Measurements from ENCODE around the gene SUGT1.
"Not testable (repeated sequence)": the region's sequence is repeated elsewhere in the genome, so short reads cannot be mapped to it uniquely, and the experiment has no call there.

The SUGT1 gene

GRCh38 chr13:52670726-52671125 is 18.1 kb downstream of the SUGT1 start:
- no peak for DNase-seq

- DNase-seq = no peak
Measured at GRCh38 chr13:52673465-52673864, 20.8 kb downstream of the SUGT1 start.

GRCh38 chr13:52677823-52678222 is 25.2 kb downstream of the SUGT1 start:
- no peak for DNase-seq

- not testable (repeated sequence) for DNase-seq
Measured at GRCh38 chr13:52685806-52686205, 33.2 kb downstream of the SUGT1 start.

DNA sequence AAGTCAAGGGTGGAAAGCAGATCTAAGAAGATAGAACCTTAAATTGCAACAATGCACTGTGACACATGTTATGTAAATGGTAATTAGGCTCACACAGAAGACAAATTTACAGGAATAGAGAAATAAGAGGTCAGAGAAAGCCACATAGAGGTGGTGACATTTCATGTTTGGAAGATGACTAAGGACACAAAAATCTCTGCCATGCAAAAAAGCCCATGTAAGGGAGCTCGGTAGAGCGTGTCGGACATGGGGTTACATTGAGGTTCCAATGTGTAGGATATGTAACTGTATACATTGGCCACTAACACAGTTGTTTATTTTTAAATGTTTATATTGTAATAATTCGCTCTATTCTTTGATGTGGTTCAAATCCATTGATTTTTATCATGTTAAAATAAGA is 33.7 kb downstream of the SUGT1 start:
- no peak for DNase-seq

DNA sequence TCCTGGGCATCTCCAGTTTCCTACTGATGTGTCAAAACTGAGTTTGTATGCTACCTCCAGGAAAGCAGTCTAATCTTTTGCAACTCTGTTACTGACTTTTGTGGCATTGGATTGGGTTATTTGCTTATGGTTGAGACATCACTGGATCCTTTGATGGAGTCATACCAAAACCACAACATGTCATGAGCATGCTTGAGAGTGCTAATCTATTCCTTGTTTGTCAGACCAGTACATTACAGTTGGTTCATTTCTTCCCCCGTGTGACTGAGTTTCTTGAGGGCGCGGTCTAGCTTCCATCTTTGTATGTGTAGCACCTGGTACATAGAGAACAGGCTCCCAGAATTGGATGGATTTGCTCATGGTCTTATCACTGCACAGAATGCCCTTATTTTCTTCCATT is 43.2 kb downstream of the SUGT1 start:
- peak; percentile 5 for DNase-seq

- DNase-seq = no peak
Measured at GRCh38 chr13:52696566-52696965, 43.9 kb downstream of the SUGT1 start.

- no peak for DNase-seq
Measured at GRCh38 chr13:52701728-52702465, 49.3 kb downstream of the SUGT1 start.

GRCh38 chr13:52703482-52703881 is 50.8 kb downstream of the SUGT1 start:
- no peak for DNase-seq

GRCh38 chr13:52706081-52706480 is 53.4 kb downstream of the SUGT1 start:
- DNase-seq = no peak

GRCh38 chr13:52707375-52707774 is 54.7 kb downstream of the SUGT1 start:
- no peak for DNase-seq

GRCh38 chr13:52708266-52708665 is 55.6 kb downstream of the SUGT1 start:
- DNase-seq = not testable (repeated sequence)

DNA sequence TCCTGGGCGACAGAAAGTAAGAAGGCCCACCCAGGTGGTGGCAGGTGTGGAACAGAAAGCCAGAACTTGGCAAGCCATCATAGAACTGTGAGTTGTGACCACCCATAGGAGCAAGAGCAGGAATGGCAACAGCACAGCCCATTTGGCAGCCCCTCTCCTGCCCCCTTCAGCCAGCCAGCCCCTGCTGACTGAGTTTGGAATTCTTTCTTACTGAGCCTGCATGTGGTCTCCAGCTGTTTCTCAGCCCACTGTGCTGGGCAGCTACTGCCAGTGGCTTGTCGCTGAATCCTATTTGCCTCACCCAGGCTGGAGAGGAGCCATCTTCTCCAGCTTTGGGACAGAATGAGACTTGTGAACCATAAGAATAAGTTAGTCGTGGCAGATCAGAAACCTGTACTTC is 58.6 kb downstream of the SUGT1 start:
- DNase-seq = no peak

GRCh38 chr13:52712385-52712784 is 59.7 kb downstream of the SUGT1 start:
- DNase-seq = no peak

DNA sequence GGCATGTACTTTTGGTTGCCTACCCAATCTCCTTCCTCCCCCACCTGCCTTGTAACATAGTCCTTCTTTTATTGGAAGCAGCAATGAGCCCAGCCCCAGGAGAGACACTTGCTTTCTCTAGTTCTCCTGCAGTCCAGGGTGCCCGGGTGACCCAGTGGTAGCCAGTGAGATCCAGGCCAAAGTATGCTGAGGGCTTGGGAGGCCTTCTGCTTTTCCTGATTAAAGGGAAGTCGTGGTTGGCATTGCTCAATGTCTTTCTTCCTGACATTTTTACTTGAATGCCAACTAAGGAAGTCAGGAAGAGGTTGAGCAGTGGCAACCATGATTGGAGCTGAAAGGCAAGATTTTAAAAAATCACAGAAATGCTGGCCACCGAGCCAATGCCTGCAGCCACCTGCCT is 61.3 kb downstream of the SUGT1 start:
- DNase-seq = no peak

GRCh38 chr13:52720904-52721303 is 68.3 kb downstream of the SUGT1 start:
- DNase-seq = not testable (repeated sequence)

- DNase-seq = not testable (repeated sequence)
Measured at GRCh38 chr13:52721356-52721755, 68.7 kb downstream of the SUGT1 start.

DNA sequence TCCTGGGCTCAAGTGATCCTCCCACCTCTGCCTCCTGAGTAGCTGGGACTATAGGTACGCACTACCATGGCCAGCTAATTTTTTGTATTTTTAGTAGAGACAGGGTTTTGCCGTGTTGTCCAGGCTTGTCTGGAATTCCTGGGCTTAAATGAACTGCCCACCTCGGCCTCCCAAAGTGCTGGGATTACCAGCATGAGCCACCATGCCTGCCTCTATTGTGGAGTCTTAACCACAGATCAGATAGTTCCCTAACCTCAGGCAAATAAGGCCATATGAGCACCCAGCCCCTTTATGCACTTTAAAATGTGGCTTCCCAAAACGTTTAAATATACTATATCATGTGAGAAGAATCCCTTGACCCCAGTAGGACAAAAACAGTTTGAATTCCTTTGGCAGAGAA is 70.5 kb downstream of the SUGT1 start:
- DNase-seq = no peak

GRCh38 chr13:52725302-52725701 is 72.7 kb downstream of the SUGT1 start:
- no peak for DNase-seq

- no peak for DNase-seq
Measured at GRCh38 chr13:52726258-52726657, 73.6 kb downstream of the SUGT1 start.

GRCh38 chr13:52734075-52734623 is 81.5 kb downstream of the SUGT1 start:
- DNase-seq = no peak

GRCh38 chr13:52736891-52737290 is 84.3 kb downstream of the SUGT1 start:
- no peak for DNase-seq

DNA sequence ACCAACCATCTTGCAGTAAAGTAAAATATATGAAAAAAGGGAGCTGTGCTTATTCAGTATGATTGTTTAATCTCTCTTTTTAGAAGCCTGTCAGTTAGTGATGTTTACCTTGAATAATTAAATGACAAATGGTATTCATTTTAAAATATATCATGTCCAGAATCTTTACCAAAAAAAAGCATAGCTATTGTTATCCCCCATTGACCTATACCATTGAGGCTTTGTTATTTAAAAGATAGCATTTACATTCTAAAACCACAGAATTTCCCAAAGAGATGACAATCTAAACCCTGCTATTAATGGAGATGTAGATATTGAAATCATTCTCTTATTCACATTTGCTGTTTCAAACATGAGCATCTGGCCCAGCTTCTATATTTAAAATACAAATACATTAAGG is 84.8 kb downstream of the SUGT1 start:
- DNase-seq = no peak

DNA sequence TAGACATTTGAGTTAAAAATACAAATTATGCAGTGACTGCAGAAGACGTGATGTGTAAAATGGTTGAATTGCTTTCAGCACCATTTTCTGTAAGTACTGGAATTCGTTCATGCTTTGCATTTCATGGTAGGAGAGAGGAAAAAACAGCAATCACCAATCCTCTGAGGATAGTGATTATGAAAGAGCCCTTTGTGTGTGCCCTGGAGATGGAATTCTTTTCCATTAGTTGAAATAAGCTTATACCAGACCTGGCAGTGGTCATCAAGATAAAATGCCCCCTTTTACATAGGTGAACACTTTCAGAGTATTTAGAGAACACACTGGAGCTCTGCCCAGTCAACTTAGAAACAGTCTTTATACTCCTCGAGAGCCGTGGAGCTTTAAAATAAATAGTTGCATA is 85.3 kb downstream of the SUGT1 start:
- no peak for DNase-seq

Data from NCI-H226 (cell line).